ENCODE measurements around the gene RGS6. TPM values are rescaled to one million over a fixed set of nuclear protein-coding genes. Genes with fewer than 3 reads are reported as not detected.

Gene RGS6
- total and polyA plus RNA-seq, 2 of the 4 experiments (the other 2 are of a cell fraction): not detected

DNA sequence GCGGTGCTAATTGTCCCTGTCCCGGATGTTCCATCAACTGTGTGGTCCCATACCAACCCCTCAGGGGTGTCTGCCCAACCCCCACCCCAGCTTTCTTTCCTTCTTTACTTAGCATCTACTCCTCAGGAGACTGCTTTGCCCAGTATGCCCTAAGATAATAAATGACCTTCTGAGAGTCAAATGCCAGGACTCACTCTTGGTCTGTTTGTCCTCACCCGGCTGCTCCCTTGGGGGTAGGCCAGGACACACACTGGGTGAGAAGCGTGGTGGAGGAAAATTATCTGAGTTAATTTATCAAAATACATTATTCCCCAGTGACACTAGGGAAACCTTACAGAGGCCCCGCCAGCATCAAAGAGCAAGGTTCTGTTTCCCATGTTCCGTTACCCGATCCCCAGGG lies 457.0 kb downstream of the RGS6 start:
- WGBS, 2 experiments (ENCODE audit: extremely low coverage in 2 of 2, insufficient read length in 1 of 2): no CpG with 5 or more reads among the region's 7 CpGs
- Histone ChIP-seq H3K4me2 (ENCODE audit: low read depth, low read length) (no peak overlapping the region), H4K8ac (ENCODE audit: low read depth in 2 of 2, low read length in 2 of 2) (no peak overlapping the region), H4K20me1 (ENCODE audit: insufficient read depth, low read length) (no peaks in the 10 kb centered on the region), H2BK5ac (ENCODE audit: low read depth, low read length, poor library complexity, severe bottlenecking) (no peak overlapping the region), H2BK20ac (ENCODE audit: low read depth, low read length) (no peak overlapping the region), H3K4me3 (ENCODE audit: insufficient read depth, low read depth, low read length) (no peak overlapping the region), H4K5ac (ENCODE audit: low read depth, low read length) (no peak overlapping the region), H4K91ac (ENCODE audit: insufficient read depth, low read depth, low read length) (no peak overlapping the region), H3K79me1 (ENCODE audit: low read depth in 1 of 2, low read length in 2 of 2) (no peaks in the 10 kb centered on the region), H2BK15ac (ENCODE audit: low read depth, low read length) (no peak overlapping the region), H3K23ac (ENCODE audit: low read depth, low read length) (no peak overlapping the region), H2AK5ac (ENCODE audit: low read depth, low read length) (no peak overlapping the region), H3K9me3 (ENCODE audit: control insufficient read depth, insufficient read depth, low read length) (no peaks in the 10 kb centered on the region), H3K27me3 (ENCODE audit: control insufficient read depth, insufficient read depth, low read length) (peaks cover 2% of the 10 kb centered on the region; the same call in 1 of the 2 replicates), H2BK120ac (ENCODE audit: low read depth, low read length) (no peak overlapping the region), H3K4me1 (ENCODE audit: control insufficient read depth, insufficient read depth, low read length) (no peaks in the 10 kb centered on the region), H2AK9ac (replicated peaks; ENCODE audit: low read depth, low read length, poor library complexity) (no peak overlapping the region), H3K9me1 (ENCODE audit: insufficient read depth, low read length) (no peaks in the 10 kb centered on the region), H3K36me3 (ENCODE audit: control insufficient read depth, insufficient read depth, low read length) (no peaks in the 10 kb centered on the region), H3K56ac (ENCODE audit: extremely low read depth, insufficient read depth, low read length) (no peak overlapping the region), H3K9ac (ENCODE audit: low read depth, low read length) (no peak overlapping the region), H3K4ac (ENCODE audit: low read depth, low read length) (no peak overlapping the region), H2AFZ (replicated peaks; ENCODE audit: low read length, poor library complexity) (no peak overlapping the region), H3K27ac (ENCODE audit: insufficient read depth, low read length) (no peak overlapping the region), H3K18ac (ENCODE audit: low read depth, low read length) (no peak overlapping the region), H3K14ac (replicated peaks; ENCODE audit: low read depth, low read length) (no peak overlapping the region)
- BruUV-seq (replicated peaks): no TSS peak
- dilution Hi-C loops (cut with HindIII; ENCODE audit: low sequenced_read_pairs, unreplicated experiment) (no loop called here), in situ Hi-C loops (cut with MboI; ENCODE audit: low sequenced_read_pairs) (no loop called here), intact Hi-C loops (cut with micrococcal nuclease) (no loop called here)
- ChIA-PET POLR2A (ENCODE audit: unreplicated experiment) (no interaction called here), CTCF (no interaction called here)
- DNase-seq: no peak
- no peak for ATAC-seq (ENCODE audit: low read depth)
- TF ChIP-seq CHD1 (IDR thresholded peaks at IDR 0.05; ENCODE audit: low read depth, low read length): no peak
- no peak for TF ChIP-seq RCOR1 (IDR thresholded peaks at IDR 0.05; ENCODE audit: insufficient replicate concordance, low read length)
- TF ChIP-seq BHLHE40 (IDR thresholded peaks at IDR 0.05; ENCODE audit: low read depth, low read length): no peak
- no peak for TF ChIP-seq POLR2A (IDR thresholded peaks at IDR 0.05; ENCODE audit: low read depth, low read length)
- TF ChIP-seq, protein P1, sequence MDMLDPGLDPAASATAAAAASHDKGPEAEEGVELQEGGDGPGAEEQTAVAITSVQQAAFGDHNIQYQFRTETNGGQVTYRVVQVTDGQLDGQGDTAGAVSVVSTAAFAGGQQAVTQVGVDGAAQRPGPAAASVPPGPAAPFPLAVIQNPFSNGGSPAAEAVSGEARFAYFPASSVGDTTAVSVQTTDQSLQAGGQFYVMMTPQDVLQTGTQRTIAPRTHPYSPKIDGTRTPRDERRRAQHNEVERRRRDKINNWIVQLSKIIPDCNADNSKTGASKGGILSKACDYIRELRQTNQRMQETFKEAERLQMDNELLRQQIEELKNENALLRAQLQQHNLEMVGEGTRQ (IDR thresholded peaks at IDR 0.05; ENCODE audit: low read depth, low read length): no peak
- no peak for TF ChIP-seq MXI1 (IDR thresholded peaks at IDR 0.05; ENCODE audit: borderline replicate concordance, low read depth, low read length)
- TF ChIP-seq RFX5 (IDR thresholded peaks at IDR 0.05; ENCODE audit: low read depth, low read length): no peak
- TF ChIP-seq, protein P2, sequence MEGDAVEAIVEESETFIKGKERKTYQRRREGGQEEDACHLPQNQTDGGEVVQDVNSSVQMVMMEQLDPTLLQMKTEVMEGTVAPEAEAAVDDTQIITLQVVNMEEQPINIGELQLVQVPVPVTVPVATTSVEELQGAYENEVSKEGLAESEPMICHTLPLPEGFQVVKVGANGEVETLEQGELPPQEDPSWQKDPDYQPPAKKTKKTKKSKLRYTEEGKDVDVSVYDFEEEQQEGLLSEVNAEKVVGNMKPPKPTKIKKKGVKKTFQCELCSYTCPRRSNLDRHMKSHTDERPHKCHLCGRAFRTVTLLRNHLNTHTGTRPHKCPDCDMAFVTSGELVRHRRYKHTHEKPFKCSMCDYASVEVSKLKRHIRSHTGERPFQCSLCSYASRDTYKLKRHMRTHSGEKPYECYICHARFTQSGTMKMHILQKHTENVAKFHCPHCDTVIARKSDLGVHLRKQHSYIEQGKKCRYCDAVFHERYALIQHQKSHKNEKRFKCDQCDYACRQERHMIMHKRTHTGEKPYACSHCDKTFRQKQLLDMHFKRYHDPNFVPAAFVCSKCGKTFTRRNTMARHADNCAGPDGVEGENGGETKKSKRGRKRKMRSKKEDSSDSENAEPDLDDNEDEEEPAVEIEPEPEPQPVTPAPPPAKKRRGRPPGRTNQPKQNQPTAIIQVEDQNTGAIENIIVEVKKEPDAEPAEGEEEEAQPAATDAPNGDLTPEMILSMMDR (conservative IDR thresholded peaks at IDR 0.05; ENCODE audit: low read depth, low read length): no peak
- no peak for TF ChIP-seq RAD21 (IDR thresholded peaks at IDR 0.05; ENCODE audit: low read length)
- no peak for TF ChIP-seq MAFK (IDR thresholded peaks at IDR 0.05; ENCODE audit: low read depth, low read length)
- no peak for TF ChIP-seq FOS (IDR thresholded peaks at IDR 0.05; ENCODE audit: low read depth, low read length)
- no peak for TF ChIP-seq MAZ (IDR thresholded peaks at IDR 0.05; ENCODE audit: borderline replicate concordance, low read depth, low read length)
- TF ChIP-seq SMC3 (IDR thresholded peaks at IDR 0.05; ENCODE audit: low read depth, low read length): no peak
- TF ChIP-seq, protein P3, sequence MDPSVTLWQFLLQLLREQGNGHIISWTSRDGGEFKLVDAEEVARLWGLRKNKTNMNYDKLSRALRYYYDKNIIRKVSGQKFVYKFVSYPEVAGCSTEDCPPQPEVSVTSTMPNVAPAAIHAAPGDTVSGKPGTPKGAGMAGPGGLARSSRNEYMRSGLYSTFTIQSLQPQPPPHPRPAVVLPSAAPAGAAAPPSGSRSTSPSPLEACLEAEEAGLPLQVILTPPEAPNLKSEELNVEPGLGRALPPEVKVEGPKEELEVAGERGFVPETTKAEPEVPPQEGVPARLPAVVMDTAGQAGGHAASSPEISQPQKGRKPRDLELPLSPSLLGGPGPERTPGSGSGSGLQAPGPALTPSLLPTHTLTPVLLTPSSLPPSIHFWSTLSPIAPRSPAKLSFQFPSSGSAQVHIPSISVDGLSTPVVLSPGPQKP (IDR thresholded peaks at IDR 0.05; ENCODE audit: borderline replicate concordance, low read depth, low read length): no peak
- no peak for TF ChIP-seq NFE2L2 (IDR thresholded peaks at IDR 0.05; ENCODE audit: low read depth, low read length)
- no peak for TF ChIP-seq CEBPB (IDR thresholded peaks at IDR 0.05; ENCODE audit: low read depth, low read length)
